Measurements from ENCODE around the gene TEX44. TPM values are rescaled to one million over a fixed set of nuclear protein-coding genes. Genes with fewer than 3 reads are reported as not detected.

The TEX44 gene
- total and polyA plus RNA-seq, 8 donors = not detected

GRCh38 chr2:231621051-231621879 is 28.6 kb downstream of the TEX44 start:
- no peaks in the 10 kb centered on the region for H3K9me3 ChIP-seq
- intact Hi-C loops (cut with DNase I; ENCODE audit: low total_unique reads) = no loop called here
- H3K27ac ChIP-seq = peak overlapping the region in 4 of 5 donors; percentile 36 to 67 (median 58)
- 17 to 35% (median 23%) methylated on average over 23 to 25 of the region's 25 CpGs for WGBS, 5 donors
- H3K27me3 ChIP-seq = no peaks in the 10 kb centered on the region
- DNase-seq = peak in 1 of 2 donors; percentile 77
- H3K4me3 ChIP-seq = peak overlapping the region in 3 of 4 donors; percentile 12 to 13 (median 13)
- H3K4me1 ChIP-seq = peaks cover 0 to 10% (median 6%) of the 10 kb centered on the region in 4 donors
- no peaks in the 10 kb centered on the region for H3K36me3 ChIP-seq
- no peak for TF ChIP-seq POLR2A (IDR thresholded peaks at IDR 0.05)
- TF ChIP-seq CTCF (IDR thresholded peaks at IDR 0.05) = no peak
- TF ChIP-seq EP300 (IDR thresholded peaks at IDR 0.05) = no peak
- TF ChIP-seq POLR2AphosphoS5 (IDR thresholded peaks at IDR 0.05) = no peak

- Histone ChIP-seq H3K9me3 (no peaks in the 10 kb centered on the region), H3K4me3 (no peak overlapping the region), H3K27me3 (no peaks in the 10 kb centered on the region), H3K36me3 (no peaks in the 10 kb centered on the region), H3K27ac (no peak overlapping the region), H3K4me1 (peaks cover 0 to 17% (median 6%) of the 10 kb centered on the region in 4 donors)
- TF ChIP-seq POLR2A (IDR thresholded peaks at IDR 0.05) (no peak), EP300 (IDR thresholded peaks at IDR 0.05) (no peak), POLR2AphosphoS5 (IDR thresholded peaks at IDR 0.05) (no peak), CTCF (IDR thresholded peaks at IDR 0.05) (no peak)
- intact Hi-C loops (cut with DNase I; ENCODE audit: low total_unique reads) = no loop called here
- DNase-seq = no peak
- 90 to 94% (median 91%) methylated on average over 10 of the region's 10 CpGs for WGBS, 5 donors
Observed at GRCh38 chr2:231622963-231623362, 30.3 kb downstream of the TEX44 start.

DNA sequence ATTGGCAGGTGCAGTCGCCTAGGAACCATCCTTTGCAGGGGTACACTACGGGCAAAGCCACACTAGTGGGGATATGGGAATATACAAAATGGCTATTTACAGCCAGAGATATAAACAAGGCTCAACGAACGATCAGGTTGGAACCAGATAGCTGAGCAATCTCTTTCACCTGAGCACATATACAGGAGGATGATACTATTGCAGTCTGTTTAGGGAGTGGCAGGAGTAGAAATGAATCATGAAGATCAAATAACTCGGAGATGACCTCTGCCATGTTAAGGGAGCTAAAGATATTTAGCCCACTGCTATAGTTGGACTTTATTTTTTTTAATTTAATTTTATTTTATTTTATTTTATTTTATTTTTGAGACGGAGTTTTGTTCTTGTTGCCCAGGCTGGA is 33.8 kb downstream of the TEX44 start:
- no peak for TF ChIP-seq POLR2AphosphoS5 (IDR thresholded peaks at IDR 0.05)
- no peak for TF ChIP-seq EP300 (IDR thresholded peaks at IDR 0.05)
- TF ChIP-seq POLR2A (IDR thresholded peaks at IDR 0.05) = no peak
- TF ChIP-seq CTCF (IDR thresholded peaks at IDR 0.05) = no peak
- DNase-seq = no peak
- H3K27me3 ChIP-seq = no peaks in the 10 kb centered on the region
- intact Hi-C loops (cut with DNase I; ENCODE audit: low total_unique reads) = no loop called here
- H3K4me1 ChIP-seq = peaks cover 0 to 11% (median under 1%) of the 10 kb centered on the region in 4 donors
- no peaks in the 10 kb centered on the region for H3K36me3 ChIP-seq
- 61 to 89% (median 85%) methylated on average over 6 of the region's 6 CpGs for WGBS, 5 donors
- H3K27ac ChIP-seq = no peak overlapping the region
- no peaks in the 10 kb centered on the region for H3K9me3 ChIP-seq
- H3K4me3 ChIP-seq = no peak overlapping the region

DNA sequence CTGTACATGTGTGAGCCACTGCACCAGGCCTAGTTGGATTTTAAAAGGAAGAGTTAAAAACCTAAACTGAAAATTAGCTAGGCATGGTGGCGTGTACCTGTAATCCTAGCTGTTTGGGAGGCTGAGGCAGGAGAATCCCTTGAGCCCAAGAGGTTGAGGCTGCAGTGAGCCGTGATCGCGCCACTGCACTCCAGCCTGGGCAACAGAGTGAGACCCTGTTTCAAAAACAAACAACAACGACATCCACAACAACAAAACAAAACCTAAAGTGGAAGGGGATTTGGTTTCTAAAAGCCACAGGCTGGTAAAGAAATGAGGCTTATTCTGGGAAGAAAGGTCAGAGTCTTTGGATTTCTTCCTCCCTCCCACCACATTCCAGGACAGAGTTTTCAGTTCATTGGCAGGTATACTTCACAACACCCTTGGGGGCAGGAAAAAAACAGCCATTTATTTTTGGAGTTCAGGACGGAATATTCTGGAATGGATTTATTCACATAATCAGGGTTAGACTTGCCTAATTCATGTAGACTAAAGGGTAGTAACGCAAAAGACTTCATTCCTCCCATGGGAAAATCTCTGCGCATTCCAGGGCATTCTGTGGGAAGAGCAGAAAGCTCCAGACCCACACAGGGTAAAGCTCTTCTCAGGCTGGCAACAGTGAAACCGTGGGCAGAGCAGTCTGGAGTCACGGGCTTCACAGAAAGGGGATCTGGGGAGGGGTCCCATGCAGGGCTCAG is 34.9 kb downstream of the TEX44 start:
- Histone ChIP-seq H3K9me3 (no peaks in the 10 kb centered on the region), H3K27me3 (no peaks in the 10 kb centered on the region), H3K27ac (peak overlapping the region in 4 of 5 donors; percentile 41 to 64 (median 50)), H3K4me1 (peaks cover 0 to 7% (median 0%) of the 10 kb centered on the region in 4 donors), H3K4me3 (no peak overlapping the region), H3K36me3 (no peaks in the 10 kb centered on the region)
- no peak for TF ChIP-seq CTCF (IDR thresholded peaks at IDR 0.05)
- no peak for TF ChIP-seq POLR2AphosphoS5 (IDR thresholded peaks at IDR 0.05)
- no peak for TF ChIP-seq EP300 (IDR thresholded peaks at IDR 0.05)
- no peak for TF ChIP-seq POLR2A (IDR thresholded peaks at IDR 0.05)
- intact Hi-C loops (cut with DNase I; ENCODE audit: low total_unique reads) = no loop called here
- no peak for DNase-seq
- 74 to 85% (median 78%) methylated on average over 10 of the region's 10 CpGs for WGBS, 5 donors

All from stomach (tissue), 9 donors.